Measurements from ENCODE around the gene CLPSL2.

DNA sequence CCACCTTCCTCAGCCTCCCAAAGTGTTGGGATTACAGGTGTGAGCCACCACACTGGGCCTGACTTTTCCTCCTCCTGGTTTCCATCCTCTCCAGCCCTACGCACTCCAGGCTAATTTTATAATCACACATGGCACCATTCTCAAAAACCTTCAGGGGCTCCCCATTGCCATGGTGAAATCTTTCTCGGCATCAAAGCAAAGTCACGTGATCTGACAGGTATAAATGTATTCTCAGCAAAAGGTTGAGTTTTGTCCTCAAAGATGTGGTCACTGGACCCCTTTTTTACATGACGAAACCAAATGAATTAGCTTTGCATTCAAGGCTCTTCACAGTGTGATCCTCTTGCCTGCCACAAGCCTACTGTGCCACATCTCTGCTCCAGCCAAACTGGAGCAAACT is 24.1 kb upstream of the CLPSL2 start:
- TF ChIP-seq, protein P1, sequence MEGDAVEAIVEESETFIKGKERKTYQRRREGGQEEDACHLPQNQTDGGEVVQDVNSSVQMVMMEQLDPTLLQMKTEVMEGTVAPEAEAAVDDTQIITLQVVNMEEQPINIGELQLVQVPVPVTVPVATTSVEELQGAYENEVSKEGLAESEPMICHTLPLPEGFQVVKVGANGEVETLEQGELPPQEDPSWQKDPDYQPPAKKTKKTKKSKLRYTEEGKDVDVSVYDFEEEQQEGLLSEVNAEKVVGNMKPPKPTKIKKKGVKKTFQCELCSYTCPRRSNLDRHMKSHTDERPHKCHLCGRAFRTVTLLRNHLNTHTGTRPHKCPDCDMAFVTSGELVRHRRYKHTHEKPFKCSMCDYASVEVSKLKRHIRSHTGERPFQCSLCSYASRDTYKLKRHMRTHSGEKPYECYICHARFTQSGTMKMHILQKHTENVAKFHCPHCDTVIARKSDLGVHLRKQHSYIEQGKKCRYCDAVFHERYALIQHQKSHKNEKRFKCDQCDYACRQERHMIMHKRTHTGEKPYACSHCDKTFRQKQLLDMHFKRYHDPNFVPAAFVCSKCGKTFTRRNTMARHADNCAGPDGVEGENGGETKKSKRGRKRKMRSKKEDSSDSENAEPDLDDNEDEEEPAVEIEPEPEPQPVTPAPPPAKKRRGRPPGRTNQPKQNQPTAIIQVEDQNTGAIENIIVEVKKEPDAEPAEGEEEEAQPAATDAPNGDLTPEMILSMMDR (IDR thresholded peaks at IDR 0.05 in 8 of 11, conservative IDR thresholded peaks at IDR 0.05 in 3 of 11) = no peak
- TF ChIP-seq POLR2A (IDR thresholded peaks at IDR 0.05) = no peak
- TF ChIP-seq POLR2AphosphoS5 (IDR thresholded peaks at IDR 0.05) = no peak
